Endodermal cell (in vitro differentiated cells): ENCODE measurements around the gene ZNF407. TPM values are rescaled to one million over a fixed set of nuclear protein-coding genes. Genes with fewer than 3 reads are reported as not detected.

Experiments used
- DNase-seq: peaks from one replicate; pipeline ENCODE4 v3.0.0-alpha.2; 2017
- H3K27ac ChIP-seq: 2 replicates; pipeline ENCODE4 v1.5.1; 2013; ENCODE audit warnings: mild to moderate bottlenecking, low read depth, low read length, moderate library complexity
- H3K27me3 ChIP-seq: 2 replicates; pipeline ENCODE4 v1.6.1; 2013; ENCODE audit warnings: mild to moderate bottlenecking, low read length, moderate library complexity; ENCODE audit not compliant: insufficient read depth, control insufficient read depth, poor library complexity, severe bottlenecking
- H3K36me3 ChIP-seq: 2 replicates; pipeline ENCODE4 v1.7.0; 2013; ENCODE audit warnings: mild to moderate bottlenecking, low read length, moderate library complexity; ENCODE audit not compliant: control insufficient read depth, insufficient read depth
- H3K4me1 ChIP-seq: one replicate; pipeline ENCODE4 v1.7.0; 2013; ENCODE audit warnings: low read length; ENCODE audit not compliant: control insufficient read depth, insufficient read depth
- H3K4me3 ChIP-seq: 2 replicates; pipeline ENCODE4 v1.5.1; 2013; ENCODE audit warnings: mild to moderate bottlenecking, low read length, moderate library complexity
- H3K9ac ChIP-seq: 2 replicates; pipeline ENCODE4 v1.6.1; 2013; ENCODE audit warnings: mild to moderate bottlenecking, low read length, moderate library complexity; ENCODE audit not compliant: poor library complexity, severe bottlenecking; ENCODE audit errors: extremely low read depth
- H3K9me3 ChIP-seq: 2 replicates; pipeline ENCODE4 v1.6.1; 2013; ENCODE audit warnings: mild to moderate bottlenecking, low read length, moderate library complexity; ENCODE audit not compliant: control insufficient read depth
- H3K27ac Mint-ChIP-seq: 2 replicates; pipeline ENCODE4 v1.8.0; 2020; ENCODE audit warnings: mixed read lengths
- H3K27me3 Mint-ChIP-seq: 2 replicates; pipeline ENCODE4 v1.8.0; 2021; ENCODE audit warnings: mild to moderate bottlenecking, mixed read lengths; ENCODE audit not compliant: insufficient read depth
- H3K36me3 Mint-ChIP-seq: 2 replicates; pipeline ENCODE4 v1.8.0; 2020; ENCODE audit warnings: low read depth, mixed read lengths
- H3K4me1 Mint-ChIP-seq: 2 replicates; pipeline ENCODE4 v1.8.0; 2020; ENCODE audit warnings: mixed read lengths
- H3K4me3 Mint-ChIP-seq: 2 replicates; pipeline ENCODE4 v1.8.0; 2020; ENCODE audit warnings: mild to moderate bottlenecking, moderate library complexity, mixed read lengths
- H3K9me3 Mint-ChIP-seq: 2 replicates; pipeline ENCODE4 v1.8.0; 2020; ENCODE audit warnings: mild to moderate bottlenecking, mixed read lengths
- WGBS, 2 experiments: methylation state at CpG; one replicate each; pipeline versions ENCODE4 v1.1.5 to v1.1.7; 2013; ENCODE audit warnings: missing lambda C conversion rate in 2 of 2, mixed read lengths in 1 of 2; ENCODE audit not compliant: insufficient coverage in 1 of 2, insufficient read length in 1 of 2; 5-methylcytosine and 5-hydroxymethylcytosine counted together
- total RNA-seq, 2 donors: library from RNA; stranded (reverse); fragmentation: NEBNext Ultra II Directional in 1 of 2; extraction: Animal tissue kit (Norgen Biotek cat#: 25700) in 1 of 2; gene quantifications; 2 replicates in 1 of 2; 3 replicates in 1 of 2; pipeline ENCODE4 v1.2.1, GENCODE V29; 2021
- TF ChIP-seq, protein P1 (sequence below): fragments of 200-600 bp; sonication (generic); conservative IDR thresholded peaks from 2 replicates; pipeline ENCODE4 v1.5.0; 2021; ENCODE audit warnings: antibody characterized with exemption, mild to moderate bottlenecking

Gene ZNF407
- total RNA-seq, 2 donors from 2014 or later, result 7.6 to 13.1 TPM

DNA sequence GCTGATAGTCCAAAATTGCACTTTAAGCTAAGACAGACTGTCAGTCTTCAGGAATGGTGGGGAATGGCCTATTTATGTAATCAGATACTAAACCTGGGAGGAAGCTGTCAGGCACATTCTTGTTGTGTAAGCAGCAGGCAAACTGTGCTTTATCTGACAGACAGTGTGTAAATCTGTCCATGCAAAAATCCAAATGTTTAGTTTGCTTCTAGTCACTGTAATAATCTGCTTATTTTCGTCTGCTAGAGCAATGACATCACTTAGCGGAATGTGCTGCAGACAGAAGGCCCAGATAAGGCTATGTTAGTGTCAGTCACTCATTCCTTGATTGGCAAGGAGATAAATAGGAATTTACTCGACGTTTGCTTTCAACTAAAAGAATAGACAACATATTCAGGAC, 263.5 kb downstream of the ZNF407 start:
- TF ChIP-seq, protein P1, sequence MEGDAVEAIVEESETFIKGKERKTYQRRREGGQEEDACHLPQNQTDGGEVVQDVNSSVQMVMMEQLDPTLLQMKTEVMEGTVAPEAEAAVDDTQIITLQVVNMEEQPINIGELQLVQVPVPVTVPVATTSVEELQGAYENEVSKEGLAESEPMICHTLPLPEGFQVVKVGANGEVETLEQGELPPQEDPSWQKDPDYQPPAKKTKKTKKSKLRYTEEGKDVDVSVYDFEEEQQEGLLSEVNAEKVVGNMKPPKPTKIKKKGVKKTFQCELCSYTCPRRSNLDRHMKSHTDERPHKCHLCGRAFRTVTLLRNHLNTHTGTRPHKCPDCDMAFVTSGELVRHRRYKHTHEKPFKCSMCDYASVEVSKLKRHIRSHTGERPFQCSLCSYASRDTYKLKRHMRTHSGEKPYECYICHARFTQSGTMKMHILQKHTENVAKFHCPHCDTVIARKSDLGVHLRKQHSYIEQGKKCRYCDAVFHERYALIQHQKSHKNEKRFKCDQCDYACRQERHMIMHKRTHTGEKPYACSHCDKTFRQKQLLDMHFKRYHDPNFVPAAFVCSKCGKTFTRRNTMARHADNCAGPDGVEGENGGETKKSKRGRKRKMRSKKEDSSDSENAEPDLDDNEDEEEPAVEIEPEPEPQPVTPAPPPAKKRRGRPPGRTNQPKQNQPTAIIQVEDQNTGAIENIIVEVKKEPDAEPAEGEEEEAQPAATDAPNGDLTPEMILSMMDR, result no peak
- Mint-ChIP-seq H3K36me3 (no peaks in the 10 kb centered on the region), H3K4me3 (no peak overlapping the region), H3K27me3 (no peaks in the 10 kb centered on the region), H3K9me3 (no peaks in the 10 kb centered on the region), H3K4me1 (peaks cover 10% of the 10 kb centered on the region), H3K27ac (no peak overlapping the region)
- H3K27ac ChIP-seq, result no peak overlapping the region
- DNase-seq, result no peak
- no peaks in the 10 kb centered on the region for H3K36me3 ChIP-seq
- no peak overlapping the region for H3K4me3 ChIP-seq
- H3K9me3 ChIP-seq, result no peaks in the 10 kb centered on the region
- 83 to 89% methylated on average over 4 of the region's 4 CpGs for WGBS, 2 experiments
- no peak overlapping the region for H3K9ac ChIP-seq
- peaks cover 3% of the 10 kb centered on the region for H3K4me1 ChIP-seq
- no peaks in the 10 kb centered on the region for H3K27me3 ChIP-seq

DNA sequence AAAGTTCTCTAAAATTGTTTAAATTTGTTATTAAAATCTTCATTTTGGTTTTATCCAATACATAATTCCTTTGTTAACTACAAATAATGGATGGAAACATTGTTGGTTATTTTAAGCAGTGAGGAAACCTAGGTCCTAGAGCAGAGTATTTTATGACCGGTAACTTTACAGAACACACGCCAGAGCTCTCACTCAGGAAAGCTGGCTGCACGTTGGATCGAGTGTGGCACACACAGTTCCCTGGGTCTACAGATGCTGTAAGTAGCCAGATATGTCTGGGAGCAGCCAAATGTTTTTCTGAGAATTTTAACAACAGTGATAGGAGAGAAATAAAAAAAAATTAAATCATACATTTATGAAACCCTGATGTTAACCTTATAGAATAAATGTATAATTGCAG, 264.4 kb downstream of the ZNF407 start:
- Mint-ChIP-seq H3K36me3 (no peaks in the 10 kb centered on the region), H3K27ac (no peak overlapping the region), H3K4me1 (peaks cover 7% of the 10 kb centered on the region), H3K4me3 (no peak overlapping the region), H3K27me3 (no peaks in the 10 kb centered on the region), H3K9me3 (no peaks in the 10 kb centered on the region)
- no peak for DNase-seq
- no peaks in the 10 kb centered on the region for H3K36me3 ChIP-seq
- peaks cover 3% of the 10 kb centered on the region for H3K4me1 ChIP-seq
- H3K27ac ChIP-seq, result no peak overlapping the region
- no peaks in the 10 kb centered on the region for H3K9me3 ChIP-seq
- H3K9ac ChIP-seq, result no peak overlapping the region
- H3K27me3 ChIP-seq, result no peaks in the 10 kb centered on the region
- H3K4me3 ChIP-seq, result no peak overlapping the region
- WGBS, 2 experiments, result 95% methylated on average over 4 of the region's 4 CpGs; no CpG with 5 or more reads in 1 of the 2 experiments
- TF ChIP-seq, protein P1, result no peak

DNA sequence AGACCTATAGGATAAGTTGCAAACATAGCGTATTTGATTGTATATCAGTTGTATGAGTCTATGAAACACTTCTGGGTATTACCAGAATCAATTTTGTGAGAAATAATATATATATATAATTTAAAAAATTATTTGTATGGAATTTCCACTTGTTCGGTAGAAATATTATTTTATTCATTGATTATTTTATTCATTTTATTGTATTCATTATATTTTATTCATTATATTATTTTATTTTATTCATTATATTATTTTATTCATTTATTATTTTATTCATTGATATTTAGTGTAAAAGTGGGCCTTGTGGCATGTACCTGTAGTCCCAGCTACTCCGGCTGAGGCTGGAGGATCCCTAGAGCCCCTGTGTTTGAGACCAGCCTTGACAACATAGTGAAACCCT, 268.9 kb downstream of the ZNF407 start:
- H3K27me3 ChIP-seq, result no peaks in the 10 kb centered on the region
- Mint-ChIP-seq H3K4me3 (no peak overlapping the region), H3K36me3 (no peaks in the 10 kb centered on the region), H3K4me1 (peaks cover 27% of the 10 kb centered on the region), H3K27me3 (no peaks in the 10 kb centered on the region), H3K9me3 (no peaks in the 10 kb centered on the region), H3K27ac (no peak overlapping the region)
- no peak overlapping the region for H3K9ac ChIP-seq
- WGBS, 2 experiments, result 100% methylated on average over 1 of the region's 3 CpGs; no CpG with 5 or more reads in 1 of the 2 experiments
- no peaks in the 10 kb centered on the region for H3K36me3 ChIP-seq
- no peak for DNase-seq
- peaks cover 9% of the 10 kb centered on the region for H3K4me1 ChIP-seq
- no peak overlapping the region for H3K27ac ChIP-seq
- no peak overlapping the region for H3K4me3 ChIP-seq
- H3K9me3 ChIP-seq, result no peaks in the 10 kb centered on the region
- TF ChIP-seq, protein P1, result no peak
